ENCODE results near the gene PARS2.

GRCh38 chr1:54742282-54742681 is 22.0 kb downstream of the PARS2 start:
- TF ChIP-seq GATA2 (IDR thresholded peaks at IDR 0.05; ENCODE audit: low read depth, low read length) (no peak), GATA3 (IDR thresholded peaks at IDR 0.05; ENCODE audit: low read depth, low read length) (no peak)

Data from SH-SY5Y (cell line).